22Rv1 (cell line): ENCODE results near the gene GORASP2.

Experiments
- ZFX ChIP-seq: fragments of 450-650 bp; IDR thresholded peaks from 2 replicates; pipeline ENCODE4 v1.6.1; 2017; ENCODE audit warnings: antibody characterized with exemption, borderline replicate concordance
- TF ChIP-seq, protein P1 (sequence below): fragments of 450-650 bp; IDR thresholded peaks from 2 replicates; pipeline ENCODE4 v1.5.1; 2017; ENCODE audit warnings: mild to moderate bottlenecking

DNA sequence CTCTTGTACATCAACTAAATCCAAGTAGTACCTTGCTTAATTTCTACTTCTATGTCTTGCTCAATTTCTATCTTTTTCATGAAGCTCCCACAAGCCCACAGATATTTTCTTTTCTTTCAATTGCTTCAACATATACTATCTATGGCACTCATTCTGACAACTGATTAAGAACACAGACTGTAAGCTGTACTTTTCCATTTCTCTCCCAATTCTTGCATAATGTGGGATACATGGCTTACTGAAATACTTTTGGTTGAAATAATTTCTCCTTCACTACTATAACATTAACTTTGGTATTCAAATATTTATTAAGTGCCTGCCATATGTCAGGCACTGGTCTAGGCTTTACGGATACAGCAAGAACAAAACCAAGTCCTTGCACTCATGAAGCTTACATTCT lies 84.8 kb downstream of the GORASP2 start:
- TF ChIP-seq, protein P1, sequence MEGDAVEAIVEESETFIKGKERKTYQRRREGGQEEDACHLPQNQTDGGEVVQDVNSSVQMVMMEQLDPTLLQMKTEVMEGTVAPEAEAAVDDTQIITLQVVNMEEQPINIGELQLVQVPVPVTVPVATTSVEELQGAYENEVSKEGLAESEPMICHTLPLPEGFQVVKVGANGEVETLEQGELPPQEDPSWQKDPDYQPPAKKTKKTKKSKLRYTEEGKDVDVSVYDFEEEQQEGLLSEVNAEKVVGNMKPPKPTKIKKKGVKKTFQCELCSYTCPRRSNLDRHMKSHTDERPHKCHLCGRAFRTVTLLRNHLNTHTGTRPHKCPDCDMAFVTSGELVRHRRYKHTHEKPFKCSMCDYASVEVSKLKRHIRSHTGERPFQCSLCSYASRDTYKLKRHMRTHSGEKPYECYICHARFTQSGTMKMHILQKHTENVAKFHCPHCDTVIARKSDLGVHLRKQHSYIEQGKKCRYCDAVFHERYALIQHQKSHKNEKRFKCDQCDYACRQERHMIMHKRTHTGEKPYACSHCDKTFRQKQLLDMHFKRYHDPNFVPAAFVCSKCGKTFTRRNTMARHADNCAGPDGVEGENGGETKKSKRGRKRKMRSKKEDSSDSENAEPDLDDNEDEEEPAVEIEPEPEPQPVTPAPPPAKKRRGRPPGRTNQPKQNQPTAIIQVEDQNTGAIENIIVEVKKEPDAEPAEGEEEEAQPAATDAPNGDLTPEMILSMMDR, result no peak
- TF ChIP-seq ZFX, result no peak
